ENCODE data around the gene COL1A1.

Gene COL1A1

DNA sequence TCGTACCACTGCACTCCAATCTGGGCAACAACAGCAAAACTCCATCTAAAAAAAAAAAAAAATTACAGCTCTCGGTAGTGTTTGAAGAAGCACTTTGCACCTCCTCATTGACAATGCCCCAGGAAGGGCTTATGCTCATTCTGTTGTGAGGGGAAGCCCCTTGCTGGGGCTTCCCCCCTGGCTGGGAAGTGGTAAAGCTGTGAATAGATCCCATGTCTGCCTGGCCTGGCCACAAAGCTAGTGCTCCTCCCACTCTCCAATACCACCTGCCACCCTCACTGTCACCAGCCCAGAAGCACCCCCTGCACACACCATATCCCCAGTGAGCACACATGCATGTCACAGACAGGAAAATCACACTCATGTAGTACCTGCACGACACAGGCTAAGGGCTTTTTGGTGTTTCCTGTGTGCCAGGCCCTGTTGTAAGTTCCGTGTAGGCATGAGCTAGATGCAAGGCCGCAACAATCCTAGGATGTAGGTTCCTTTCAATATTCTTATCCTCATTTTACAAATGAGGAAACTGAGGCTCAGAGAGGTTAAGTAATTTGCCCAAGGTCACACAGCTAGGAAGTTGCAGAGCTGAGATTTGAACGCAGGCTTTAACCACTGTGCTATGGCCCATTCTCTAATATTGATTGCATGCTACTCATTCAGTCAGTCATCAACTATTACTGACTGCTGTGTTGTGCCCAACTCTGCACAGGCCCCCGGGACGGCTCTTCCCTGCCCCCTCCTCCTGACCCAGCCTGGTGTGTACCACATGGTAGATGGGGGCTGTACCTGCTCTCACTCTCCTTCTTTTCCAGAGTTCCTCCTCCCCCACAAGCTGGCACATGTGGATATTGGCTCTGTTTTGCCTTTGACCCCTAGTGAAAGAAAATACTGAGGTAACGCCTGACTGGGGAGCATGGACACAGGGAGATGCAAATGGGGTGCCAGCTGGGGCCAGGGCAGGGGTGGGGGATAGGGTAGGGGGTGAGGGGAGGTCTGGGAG is 11.9 kb upstream of the COL1A1 start:
- DNase-seq, result peak; percentile 27

DNA sequence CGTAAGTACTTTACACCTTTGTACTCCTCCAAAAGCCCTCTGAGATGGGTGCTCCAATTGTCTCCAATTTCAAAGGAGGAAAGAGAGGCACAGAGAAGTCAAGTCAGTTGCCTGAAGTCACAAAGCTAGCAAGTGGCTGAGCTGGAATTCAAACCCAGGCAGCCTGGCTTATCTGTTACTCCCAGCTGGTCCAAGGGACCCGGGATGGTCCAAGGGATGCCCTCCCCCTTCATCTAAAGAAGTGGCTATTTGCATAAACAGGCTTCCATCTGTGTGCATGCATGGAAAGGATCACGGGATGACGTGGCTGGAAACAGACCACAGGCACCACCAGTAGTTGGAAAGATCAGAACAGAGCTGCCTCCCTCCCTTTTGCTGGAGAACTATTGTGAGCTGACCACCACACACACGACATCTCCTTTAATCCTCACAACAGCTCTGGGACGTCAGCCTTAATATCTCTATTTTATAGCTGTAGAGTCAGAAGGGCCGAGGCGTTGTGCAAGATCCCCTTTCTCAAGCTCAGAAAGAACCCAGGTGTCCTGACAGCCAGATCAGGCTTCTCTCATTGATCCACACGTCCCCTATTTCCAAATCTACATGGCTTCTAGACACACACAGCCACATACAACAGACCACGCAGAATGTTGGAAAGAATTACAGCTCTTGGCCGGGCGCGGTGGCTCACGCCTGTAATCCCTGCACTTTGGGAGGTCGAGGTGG is 10.9 kb upstream of the COL1A1 start:
- DNase-seq, result no peak

DNA sequence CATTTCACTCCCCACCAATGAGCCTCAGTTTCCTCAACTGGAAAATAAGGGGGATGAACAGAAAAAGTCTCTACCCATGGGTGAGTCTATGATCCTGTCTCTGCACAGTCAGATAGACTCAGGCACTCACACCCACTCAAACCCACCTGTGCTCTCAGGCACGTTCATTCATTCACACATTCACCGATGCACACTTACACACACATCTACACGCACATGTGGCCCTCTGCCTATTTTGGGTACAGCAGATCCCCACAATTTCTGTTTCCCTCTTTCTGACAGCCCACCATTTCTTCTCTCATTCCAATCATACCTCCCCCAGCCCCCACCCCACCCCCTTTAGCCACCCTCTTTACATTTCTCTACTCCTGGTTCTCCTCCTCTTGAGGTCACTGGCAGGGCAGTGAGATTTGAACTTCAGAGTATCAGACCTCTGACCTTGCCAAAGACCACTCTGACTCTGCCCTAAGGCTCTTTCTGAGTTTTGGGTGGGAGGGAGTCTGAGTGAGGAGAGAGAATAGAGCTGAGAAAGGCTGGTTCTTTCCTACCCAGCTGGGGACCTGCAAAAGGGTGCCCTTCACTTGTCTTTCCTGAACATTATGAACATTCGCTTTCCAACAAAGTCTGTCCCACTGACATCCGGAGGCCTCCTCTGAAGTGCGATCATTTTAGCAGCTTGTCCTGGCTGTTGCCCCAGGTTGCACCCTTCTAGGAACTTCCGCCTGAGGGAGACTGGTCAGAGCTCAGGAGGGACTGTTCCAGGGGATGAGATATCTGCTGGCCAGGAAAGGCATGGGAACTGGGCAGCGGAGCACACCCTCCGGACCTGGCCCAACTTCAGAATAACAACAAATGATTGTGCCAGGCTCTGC is 10.1 kb upstream of the COL1A1 start:
- no peak for DNase-seq

DNA sequence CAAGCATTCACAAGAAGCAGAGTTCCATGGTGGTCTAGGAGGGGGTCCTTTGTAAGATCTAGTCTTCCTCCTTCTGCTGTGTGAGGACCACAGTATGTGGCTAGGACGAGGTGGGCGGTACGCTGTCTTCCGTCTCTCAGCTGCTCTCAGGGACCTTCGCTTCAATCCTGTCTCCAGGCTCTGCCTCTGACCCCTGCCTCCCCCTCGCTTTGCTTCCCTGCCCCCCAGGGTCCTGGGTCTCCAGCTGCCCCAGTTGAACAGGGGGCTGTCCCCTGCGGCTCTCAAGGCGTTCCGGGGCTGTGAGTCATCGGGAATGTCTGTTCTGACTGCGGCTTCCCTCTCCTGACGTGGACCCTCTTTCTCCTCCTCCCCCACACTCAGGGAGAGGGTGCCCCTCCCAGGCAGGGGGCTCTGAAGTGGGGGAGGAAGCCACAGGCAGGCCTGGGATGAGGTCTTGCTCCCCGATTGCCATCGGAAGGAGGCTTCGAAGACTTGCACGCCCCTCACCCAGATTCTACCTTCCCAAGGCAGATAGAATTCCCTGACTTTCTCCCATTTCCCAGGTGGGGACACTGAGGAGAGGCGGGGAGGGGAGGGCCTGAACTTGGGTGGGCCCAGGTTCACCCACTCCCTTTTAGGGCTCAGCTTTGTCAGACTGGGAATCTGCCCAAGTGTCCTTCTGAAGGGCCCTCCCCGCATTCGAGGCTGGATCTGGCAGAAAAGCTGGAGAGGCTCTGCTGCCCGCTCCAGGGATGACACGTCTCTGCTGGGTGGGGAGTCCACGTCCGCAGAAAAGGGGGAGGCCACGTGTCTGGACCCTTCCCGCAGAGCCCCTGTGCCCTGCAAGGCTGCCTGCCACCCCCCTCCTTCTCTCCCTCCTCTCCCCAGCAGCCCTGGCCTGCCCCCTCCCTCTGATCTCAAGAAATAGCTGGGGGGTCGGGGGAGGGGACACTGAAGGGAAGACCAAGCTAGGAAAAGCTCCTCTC is 9.1 kb upstream of the COL1A1 start:
- no peak for DNase-seq

DNA sequence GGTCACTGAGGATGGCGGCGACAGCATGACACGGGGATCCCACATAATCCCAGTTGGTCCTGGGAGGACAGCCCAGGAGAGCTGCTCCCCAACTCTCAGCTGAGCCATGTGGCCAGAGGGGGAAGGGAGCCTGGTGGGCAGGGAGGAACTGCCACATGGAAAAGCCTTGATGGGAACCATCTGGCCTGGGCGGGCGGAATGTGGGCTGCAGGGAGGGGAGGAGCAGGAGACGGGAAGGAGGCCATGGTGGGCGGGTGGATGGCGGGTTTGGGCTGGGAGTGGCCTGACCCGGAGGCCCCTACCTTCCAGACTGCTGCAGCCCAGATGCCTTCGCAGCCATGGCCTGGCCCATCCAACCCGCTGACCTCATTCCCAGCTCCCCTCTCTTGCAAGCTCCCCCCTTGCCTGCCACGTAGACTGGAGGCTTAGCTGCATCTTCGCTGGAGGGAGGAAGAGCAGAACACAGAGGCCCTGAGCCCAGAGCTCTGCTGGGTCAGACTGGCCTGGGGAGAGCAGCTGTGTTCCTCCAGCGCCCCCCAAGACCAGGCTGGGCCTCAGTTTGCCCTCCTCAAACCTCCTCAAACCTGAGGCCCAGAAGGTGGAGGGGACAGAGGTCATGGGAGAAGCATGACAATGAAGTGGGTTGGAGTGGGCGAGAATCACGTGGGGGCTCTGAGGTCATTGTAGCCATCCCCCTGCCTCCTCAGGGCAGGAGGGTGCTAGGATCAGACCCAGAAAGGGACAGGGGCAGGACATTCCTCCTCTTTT is 8.2 kb upstream of the COL1A1 start:
- DNase-seq, result no peak

DNA sequence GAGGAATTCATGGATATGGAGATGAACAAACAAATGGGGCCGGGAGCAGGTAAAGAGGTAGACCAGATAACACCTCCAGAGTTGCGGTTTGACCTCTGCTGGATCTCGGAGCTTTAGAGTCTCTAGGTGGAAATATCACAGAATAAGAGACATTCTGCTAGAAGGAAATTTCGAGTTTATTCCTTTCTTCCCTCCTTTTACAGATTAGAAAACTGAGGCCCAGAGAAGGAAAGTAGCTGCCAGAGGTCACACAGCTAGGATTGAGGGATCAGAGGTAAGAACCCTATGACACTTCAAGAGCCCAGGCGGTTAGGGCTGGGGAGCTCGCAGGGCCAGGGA is 7.7 kb upstream of the COL1A1 start:
- DNase-seq, result no peak

DNA sequence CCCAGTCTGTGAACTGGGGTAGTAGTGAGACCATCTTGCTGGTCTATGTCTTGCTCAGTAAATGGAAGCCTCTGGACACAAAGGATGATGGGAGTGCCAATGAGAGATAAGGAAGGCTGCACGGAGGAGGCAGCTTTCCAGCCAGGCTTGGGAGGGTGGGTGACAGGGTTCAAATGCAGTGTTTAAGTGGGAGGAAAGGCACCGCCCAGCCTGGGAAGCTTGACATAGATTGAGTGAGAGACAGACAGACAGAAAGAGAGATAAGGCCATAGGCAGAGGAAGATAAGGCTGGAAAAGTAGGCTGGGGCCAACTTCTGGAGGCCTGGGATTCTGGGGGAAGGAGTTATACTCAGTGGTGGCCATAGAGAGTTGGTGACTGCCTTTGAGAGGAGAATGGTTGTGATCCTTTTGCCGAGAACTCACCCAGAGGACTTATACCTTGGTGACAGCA is 7.2 kb upstream of the COL1A1 start:
- no peak for DNase-seq

DNA sequence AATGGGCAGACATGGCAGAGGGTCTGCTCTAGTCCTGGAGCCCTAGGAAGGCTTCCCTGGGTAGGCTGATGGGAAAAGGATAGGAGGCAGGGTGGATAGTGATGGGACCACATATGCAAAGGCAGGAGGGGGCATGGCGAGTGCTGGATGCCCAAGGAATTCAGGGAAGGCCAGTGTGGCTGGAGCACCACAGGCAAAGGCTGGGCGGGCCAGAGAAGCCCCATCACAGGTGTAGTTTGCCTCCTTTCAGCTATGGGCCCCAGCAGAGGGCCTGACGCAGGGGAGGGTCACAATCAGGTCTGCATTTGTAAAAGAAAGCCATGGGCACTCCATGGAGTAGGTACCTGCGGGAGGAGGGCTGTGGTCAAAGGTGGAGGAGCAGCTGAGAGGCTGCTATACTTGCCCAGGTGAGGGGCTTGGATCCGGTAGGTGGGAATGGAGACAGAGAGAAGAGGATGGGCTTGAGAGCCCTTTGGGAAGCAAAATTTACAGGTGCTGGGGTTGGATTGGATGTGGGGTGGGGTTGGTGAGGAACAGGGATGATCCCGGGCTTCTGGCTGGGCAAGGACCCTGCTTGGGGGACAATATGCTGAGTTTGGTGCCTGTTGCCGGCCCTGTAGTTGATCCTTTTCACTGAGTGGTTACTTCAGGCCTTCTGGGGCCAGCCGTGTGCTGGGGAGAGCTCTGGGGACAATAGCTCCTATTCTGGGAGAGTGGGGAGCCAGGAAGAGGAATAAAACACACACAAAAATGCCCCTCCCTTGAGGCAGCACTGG is 6.5 kb upstream of the COL1A1 start:
- no peak for DNase-seq

DNA sequence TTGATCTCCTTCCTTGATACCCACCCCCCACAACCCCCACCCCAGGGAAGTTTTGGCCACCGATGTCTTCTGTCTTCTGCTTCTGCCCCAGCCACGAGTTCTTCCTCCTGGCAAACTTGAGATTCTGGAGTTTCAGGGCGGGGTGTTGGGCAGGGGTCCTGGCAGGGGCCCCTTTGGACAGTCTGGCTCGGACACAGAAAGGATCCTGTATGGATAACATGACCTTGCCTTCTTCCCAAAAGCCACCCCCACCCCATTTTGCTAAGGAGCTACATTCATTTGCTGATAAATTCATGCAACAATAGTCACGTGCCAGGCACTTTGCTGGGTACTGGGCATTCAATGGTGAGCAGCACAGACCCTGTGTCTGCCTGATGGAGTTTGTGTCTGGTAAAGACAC is 5.9 kb upstream of the COL1A1 start:
- no peak for DNase-seq

DNA sequence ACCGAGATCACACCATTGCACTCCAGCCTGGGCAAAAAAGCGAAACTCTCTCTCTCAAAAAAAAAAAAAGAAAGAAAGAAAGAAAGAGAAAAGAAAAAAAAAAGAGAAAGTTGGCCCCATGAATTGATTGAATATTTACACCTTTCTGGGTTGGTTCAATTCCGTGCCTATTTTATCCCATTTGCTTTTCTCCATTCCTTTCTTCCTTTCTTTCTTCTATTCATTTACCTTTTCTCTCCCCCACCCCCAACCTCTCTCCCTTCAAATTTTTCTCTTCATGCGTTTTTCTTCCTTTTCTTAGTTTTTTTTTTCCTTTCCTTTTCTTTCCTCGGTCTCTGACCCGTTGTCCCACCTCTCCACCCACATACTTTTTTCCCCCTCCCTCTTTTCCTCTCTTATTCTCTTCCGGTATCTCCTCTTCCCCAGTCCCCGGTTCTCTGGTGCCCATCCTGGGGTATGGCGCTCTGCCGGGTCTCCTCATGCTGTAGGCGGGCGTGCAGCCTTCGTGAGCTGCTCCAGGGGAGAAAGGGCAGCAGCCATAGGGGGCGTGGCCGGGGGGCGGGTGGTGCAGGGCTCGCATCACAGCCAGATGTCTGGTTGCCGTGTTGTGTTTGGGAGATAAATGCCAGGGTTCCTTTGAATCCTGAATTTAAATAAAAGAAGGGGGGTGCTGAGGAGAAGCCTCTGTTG is 5.3 kb upstream of the COL1A1 start:
- DNase-seq, result no peak

DNA sequence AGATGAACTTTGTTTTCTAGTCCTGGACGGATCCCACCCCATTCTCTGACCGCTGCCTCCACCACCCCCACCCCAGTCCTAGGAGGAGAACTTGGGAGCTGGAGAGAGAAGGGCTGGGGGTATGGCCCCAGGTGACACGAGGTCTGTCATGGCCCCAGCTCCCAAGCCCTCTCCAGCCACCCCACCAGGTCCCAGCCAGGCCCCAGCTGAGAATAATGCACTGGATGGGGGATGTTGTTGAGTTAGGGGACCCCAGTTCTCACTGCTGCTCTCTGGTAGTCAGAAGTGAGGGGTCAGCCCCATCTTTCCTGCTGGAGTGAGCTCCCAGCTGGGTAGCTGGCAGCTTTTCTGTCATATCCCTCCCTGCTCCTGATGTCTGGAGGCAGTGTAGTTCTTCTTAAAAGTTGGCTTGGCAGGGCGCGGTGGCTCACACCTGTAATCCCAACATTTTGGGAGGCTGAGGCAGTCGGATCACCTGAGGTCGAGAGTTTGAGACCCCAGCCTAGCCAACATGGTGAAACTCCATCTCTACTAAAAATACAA is 4.6 kb upstream of the COL1A1 start:
- DNase-seq, result no peak

DNA sequence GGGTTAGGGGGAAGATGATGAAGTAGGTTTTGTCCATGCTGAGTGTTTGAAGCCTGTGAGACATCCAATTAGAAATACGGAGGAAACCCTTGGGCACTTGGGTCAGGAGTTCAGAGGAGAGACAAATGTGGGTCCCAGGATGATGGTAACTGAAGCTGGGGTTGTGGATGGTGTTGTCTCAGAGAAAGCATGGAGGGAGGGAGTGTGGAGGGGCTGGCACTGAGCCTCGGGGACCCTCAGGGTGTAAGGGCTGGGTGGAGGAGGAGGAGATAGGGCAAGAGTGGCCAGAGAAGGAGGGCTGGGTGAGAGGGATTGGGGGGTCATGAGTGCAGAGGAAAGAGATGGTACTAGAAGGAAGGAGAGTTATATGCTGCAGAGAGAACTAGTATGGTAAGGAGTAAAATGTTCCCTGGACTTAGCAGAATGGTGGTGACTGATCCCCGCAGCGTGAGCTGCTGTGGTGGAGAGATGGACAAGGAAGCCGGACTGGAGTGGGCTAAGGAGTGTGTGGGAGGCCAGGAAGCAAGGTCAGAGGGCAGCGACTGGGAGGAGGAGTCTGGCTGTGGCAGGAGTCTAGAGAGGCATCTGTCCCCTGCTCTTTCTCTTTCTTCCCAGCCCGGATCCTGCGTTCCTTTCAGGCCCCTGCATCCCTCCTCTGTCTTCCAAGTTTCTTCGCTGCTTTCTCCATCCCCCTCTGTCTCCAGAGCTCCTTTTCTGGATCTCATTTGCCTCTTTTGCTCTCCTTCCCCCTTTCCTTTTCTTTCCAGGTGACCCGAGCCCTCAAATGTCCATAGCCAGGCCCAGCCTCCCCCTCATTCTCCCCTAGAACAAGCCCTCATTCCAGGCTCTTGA is 3.9 kb upstream of the COL1A1 start:
- no peak for DNase-seq

DNA sequence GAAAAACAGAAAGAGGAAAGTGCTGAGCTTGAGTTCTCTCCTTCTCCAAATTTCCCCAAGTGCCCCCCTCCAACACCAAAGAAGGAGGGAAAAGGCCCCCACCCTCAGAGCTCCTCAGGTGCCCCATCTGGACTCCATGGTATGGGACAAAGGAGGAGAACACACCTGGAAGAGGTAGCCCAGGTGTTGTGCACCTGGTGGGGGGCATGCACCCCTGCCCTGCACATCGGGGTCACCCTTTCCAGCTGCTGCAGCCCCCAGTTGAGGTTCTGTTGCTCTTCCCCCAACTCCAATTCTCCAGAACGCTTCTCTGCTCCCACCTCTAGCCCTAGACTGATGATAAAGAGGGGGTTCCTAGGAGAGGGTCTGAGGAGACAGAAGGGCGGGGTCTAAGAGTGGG is 3.0 kb upstream of the COL1A1 start:
- DNase-seq, result no peak

DNA sequence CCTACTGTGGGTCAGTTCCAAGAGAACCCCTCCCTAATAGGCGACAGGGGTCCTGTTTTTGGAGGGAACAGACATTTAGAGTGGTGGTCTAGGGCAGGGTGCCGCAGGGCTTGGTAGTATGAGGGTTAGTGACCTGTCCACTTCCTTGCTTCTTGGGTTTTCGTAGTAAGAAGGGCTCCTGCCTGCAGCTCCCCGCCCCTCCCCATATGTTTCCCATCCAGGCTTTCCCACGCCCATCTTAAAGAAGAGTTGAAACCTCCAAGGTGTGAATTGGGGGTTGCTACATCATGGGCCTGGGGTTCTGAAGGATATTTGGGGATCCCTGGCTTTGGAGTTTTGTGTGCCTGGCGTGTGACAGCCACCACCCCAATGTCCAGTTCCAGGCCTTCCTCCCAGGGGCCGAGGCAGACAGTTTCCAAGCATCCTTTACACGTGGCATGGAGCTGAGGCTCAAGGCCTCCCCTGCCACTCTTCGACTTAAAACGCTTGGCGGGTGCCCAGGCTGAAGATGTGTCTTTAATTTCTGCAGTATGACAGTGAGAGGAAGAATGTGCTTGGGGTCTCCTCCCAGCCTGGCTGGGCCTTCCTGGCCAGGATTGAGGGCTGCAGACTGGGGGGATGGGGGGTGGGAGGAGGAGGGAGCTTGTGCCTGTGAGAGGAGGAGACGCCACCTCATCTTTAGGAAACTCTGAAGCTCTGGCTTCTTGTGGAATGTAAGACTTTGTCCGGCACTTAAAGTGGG is 2.3 kb upstream of the COL1A1 start:
- no peak for DNase-seq

DNA sequence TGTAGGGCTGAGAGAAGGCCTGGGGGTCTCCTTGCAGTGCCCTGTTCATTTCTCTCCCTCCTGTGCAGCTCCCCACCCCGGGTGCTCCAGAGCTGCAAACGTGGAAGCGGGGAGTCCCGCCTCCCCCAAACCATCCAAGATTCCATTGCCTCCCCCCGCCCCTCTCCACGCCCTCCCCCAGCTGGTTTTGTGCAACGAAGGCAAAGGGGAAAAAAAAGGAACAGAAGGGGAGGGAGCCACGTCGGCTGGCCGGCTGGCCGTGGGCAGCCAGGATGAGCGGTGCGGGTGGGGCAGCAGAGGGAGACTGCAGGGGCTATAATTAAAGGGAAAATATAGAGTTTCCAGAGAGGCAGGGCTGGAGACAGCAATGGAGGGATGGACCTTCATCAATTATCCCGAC is 1.7 kb upstream of the COL1A1 start:
- DNase-seq, result no peak

DNA sequence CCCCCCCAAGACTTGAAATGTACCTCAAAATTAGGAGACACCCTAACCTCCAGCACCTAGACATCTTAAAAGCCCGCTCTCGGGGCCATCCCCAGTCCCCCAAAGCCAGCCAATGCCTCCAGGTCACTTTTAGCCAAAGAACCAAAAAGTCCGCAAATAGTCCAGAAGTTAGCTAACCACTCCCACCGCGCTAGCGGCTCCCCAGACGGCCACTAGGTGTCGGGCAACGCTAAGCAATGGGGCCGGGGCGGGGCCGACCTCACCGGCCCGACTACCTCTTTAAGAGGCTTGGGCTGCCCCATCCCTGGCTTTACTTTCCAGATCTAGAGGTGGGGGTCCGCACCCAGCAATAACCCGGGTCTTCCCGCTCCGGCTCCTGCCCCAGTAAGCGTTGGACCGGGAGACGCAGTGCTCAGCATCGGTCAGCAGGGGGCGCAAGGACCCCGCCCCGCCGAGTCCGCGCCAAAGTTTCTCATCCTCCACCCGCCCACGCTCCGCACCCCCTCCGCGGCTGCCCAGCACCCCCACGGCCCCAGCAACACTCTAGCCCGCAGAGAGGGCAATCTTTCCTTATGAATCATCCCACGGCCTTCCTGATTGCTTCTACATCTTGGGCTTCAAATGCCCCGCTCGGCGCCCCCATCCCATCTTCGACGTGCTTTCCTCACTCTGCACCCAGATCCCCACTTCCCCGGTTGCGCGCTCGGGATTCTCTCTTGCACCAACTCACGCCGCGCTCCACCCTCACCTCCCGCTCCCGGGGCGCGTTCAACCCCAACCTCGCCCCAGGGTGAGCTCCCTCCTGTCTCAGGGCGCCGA is 765 bp downstream of the COL1A1 start:
- DNase-seq, result peak; percentile 79

Measured in activated gamma-delta T cell treated with Interleukin-2 at 50 U/mL for 16 hours (primary cell).